BLaER1 treated with 17β-estradiol and CSF1 and Interleukin-3, amounts not matched to agents 10 nM and 100 nM (cell line): ENCODE data around the gene SGCE.

Experiments
- H3K27ac ChIP-seq, 11 experiments: shearing (Covaris generic); formaldehyde crosslinking; 2 replicates each; pipeline ENCODE4 v1.8.1; 2022
- H3K27me3 ChIP-seq, 11 experiments: shearing (Covaris generic); formaldehyde crosslinking; 2 replicates each; pipeline ENCODE4 v1.8.1; 2022
- H3K36me3 ChIP-seq, 11 experiments: shearing (Covaris generic); formaldehyde crosslinking; 2 replicates each; pipeline ENCODE4 v1.8.1; 2022
- H3K4me1 ChIP-seq, 10 experiments: shearing (Covaris generic); formaldehyde crosslinking; 2 replicates each; pipeline ENCODE4 v1.8.1; 2022
- H3K4me2 ChIP-seq, 11 experiments: shearing (Covaris generic); formaldehyde crosslinking; 2 replicates each; pipeline ENCODE4 v1.8.1; 2022
- H3K4me3 ChIP-seq, 10 experiments: shearing (Covaris generic); formaldehyde crosslinking; 2 replicates each; pipeline ENCODE4 v1.8.1; 2022
- H3K9ac ChIP-seq, 11 experiments: shearing (Covaris generic); formaldehyde crosslinking; 2 replicates each; pipeline ENCODE4 v1.8.1; 2022
- H3K9me3 ChIP-seq, 11 experiments: shearing (Covaris generic); formaldehyde crosslinking; replicated peaks in 1 of 11; 2 replicates each; pipeline ENCODE4 v1.8.1; 2022
- H4K20me1 ChIP-seq, 11 experiments: shearing (Covaris generic); formaldehyde crosslinking; 2 replicates each; pipeline ENCODE4 v1.8.1; 2022
- Cebpa-rat ChIP-seq, 11 experiments: shearing (Covaris generic); IDR thresholded peaks; 2 replicates each; pipeline ENCODE4 v1.8.1; 2022

Gene SGCE

GRCh38 chr7:94639384-94639783, 16.5 kb downstream of the SGCE start:
- Histone ChIP-seq H3K27ac (no peak overlapping the region), H3K36me3 (no peaks in the 10 kb centered on the region), H3K4me2 (no peak overlapping the region), H3K4me3 (no peak overlapping the region), H3K9me3 (no peaks in the 10 kb centered on the region), H4K20me1 (no peaks in the 10 kb centered on the region), H3K4me1 (peaks cover 0 to 12% (median 0%) of the 10 kb centered on the region in 10 experiments; a peak in 3 of 20 replicates), H3K9ac (no peak overlapping the region), H3K27me3 (no peaks in the 10 kb centered on the region)
- no peak for TF ChIP-seq Cebpa-rat (IDR thresholded peaks at IDR 0.05)

- H3K9ac ChIP-seq, result no peak overlapping the region
- H3K27ac ChIP-seq, result no peak overlapping the region
- H3K27me3 ChIP-seq, result no peaks in the 10 kb centered on the region
- H3K9me3 ChIP-seq, result no peaks in the 10 kb centered on the region
- H3K4me3 ChIP-seq, result no peak overlapping the region
- no peaks in the 10 kb centered on the region for H3K36me3 ChIP-seq
- H3K4me1 ChIP-seq, result peaks cover 0 to 17% (median 0%) of the 10 kb centered on the region in 10 experiments; a peak in 4 of 20 replicates
- peak overlapping the region in 2 of 11 experiments; percentile 35 to 48; a peak in 2 of 22 replicates for H3K4me2 ChIP-seq
- no peak for TF ChIP-seq Cebpa-rat (IDR thresholded peaks at IDR 0.05)
- no peaks in the 10 kb centered on the region for H4K20me1 ChIP-seq
Observed at GRCh38 chr7:94635687-94636086, 20.2 kb downstream of the SGCE start.

- no peaks in the 10 kb centered on the region for H3K36me3 ChIP-seq
- H3K4me2 ChIP-seq, result no peak overlapping the region
- peaks cover 0 to 17% (median 0%) of the 10 kb centered on the region in 10 experiments; a peak in 4 of 20 replicates for H3K4me1 ChIP-seq
- H3K27me3 ChIP-seq, result no peaks in the 10 kb centered on the region
- H3K4me3 ChIP-seq, result no peak overlapping the region
- H3K9ac ChIP-seq, result no peak overlapping the region
- H3K27ac ChIP-seq, result no peak overlapping the region
- no peak for TF ChIP-seq Cebpa-rat (IDR thresholded peaks at IDR 0.05)
- H4K20me1 ChIP-seq, result no peaks in the 10 kb centered on the region
- no peaks in the 10 kb centered on the region for H3K9me3 ChIP-seq
Observed at GRCh38 chr7:94634502-94634901, 21.4 kb downstream of the SGCE start.

- Histone ChIP-seq H3K4me1 (peaks cover 0 to 17% (median 0%) of the 10 kb centered on the region in 10 experiments; a peak in 4 of 20 replicates), H3K9me3 (no peaks in the 10 kb centered on the region), H3K4me3 (no peak overlapping the region), H4K20me1 (no peaks in the 10 kb centered on the region), H3K36me3 (no peaks in the 10 kb centered on the region), H3K9ac (no peak overlapping the region), H3K4me2 (no peak overlapping the region), H3K27me3 (no peaks in the 10 kb centered on the region), H3K27ac (no peak overlapping the region)
- no peak for TF ChIP-seq Cebpa-rat (IDR thresholded peaks at IDR 0.05)
Observed at GRCh38 chr7:94633687-94634086, 22.2 kb downstream of the SGCE start.

- Histone ChIP-seq H3K4me2 (0 out of 22 replicates have a peak overlapping the region, but pooled peaks of 1 of the 11 experiments have one; percentile 23), H3K9ac (no peak overlapping the region), H3K4me1 (peaks cover 0 to 17% (median 0%) of the 10 kb centered on the region in 10 experiments; a peak in 4 of 20 replicates), H3K4me3 (no peak overlapping the region), H3K9me3 (no peaks in the 10 kb centered on the region), H3K36me3 (no peaks in the 10 kb centered on the region), H4K20me1 (no peaks in the 10 kb centered on the region), H3K27ac (no peak overlapping the region), H3K27me3 (no peaks in the 10 kb centered on the region)
- TF ChIP-seq Cebpa-rat (IDR thresholded peaks at IDR 0.05), result no peak
Observed at GRCh38 chr7:94633014-94633341, 23.0 kb downstream of the SGCE start.

- H3K27ac ChIP-seq, result 0 out of 22 replicates have a peak overlapping the region, but pooled peaks of 1 of the 11 experiments have one; percentile 13
- H3K4me2 ChIP-seq, result peak overlapping the region in 2 of 11 experiments; percentile 23 to 47; a peak in 1 of 22 replicates
- no peak overlapping the region for H3K9ac ChIP-seq
- no peaks in the 10 kb centered on the region for H3K36me3 ChIP-seq
- TF ChIP-seq Cebpa-rat (IDR thresholded peaks at IDR 0.05), result no peak
- no peaks in the 10 kb centered on the region for H3K9me3 ChIP-seq
- H3K27me3 ChIP-seq, result no peaks in the 10 kb centered on the region
- H4K20me1 ChIP-seq, result no peaks in the 10 kb centered on the region
- H3K4me1 ChIP-seq, result peaks cover 0 to 17% (median 0%) of the 10 kb centered on the region in 10 experiments; a peak in 4 of 20 replicates
- H3K4me3 ChIP-seq, result no peak overlapping the region
Observed at GRCh38 chr7:94632338-94633013, 23.5 kb downstream of the SGCE start.

GRCh38 chr7:94630855-94631254, 25.1 kb downstream of the SGCE start:
- Histone ChIP-seq H3K4me2 (no peak overlapping the region), H3K27ac (no peak overlapping the region), H3K9me3 (no peaks in the 10 kb centered on the region), H3K36me3 (no peaks in the 10 kb centered on the region), H3K9ac (no peak overlapping the region), H3K4me1 (peaks cover 0 to 11% (median 0%) of the 10 kb centered on the region in 10 experiments; a peak in 4 of 20 replicates), H3K27me3 (no peaks in the 10 kb centered on the region), H4K20me1 (no peaks in the 10 kb centered on the region), H3K4me3 (no peak overlapping the region)
- no peak for TF ChIP-seq Cebpa-rat (IDR thresholded peaks at IDR 0.05)

GRCh38 chr7:94623820-94624219, 32.1 kb downstream of the SGCE start:
- no peak overlapping the region for H3K4me3 ChIP-seq
- 0 out of 22 replicates have a peak, but pooled peaks cover 0 to 5% (median 0%) of the 10 kb centered on the region in 11 experiments for H4K20me1 ChIP-seq
- H3K9ac ChIP-seq, result no peak overlapping the region
- no peaks in the 10 kb centered on the region; a peak in 1 of 22 replicates for H3K36me3 ChIP-seq
- peaks cover 11 to 20% (median 15%) of the 10 kb centered on the region in 10 experiments for H3K4me1 ChIP-seq
- H3K27me3 ChIP-seq, result no peaks in the 10 kb centered on the region
- no peak for TF ChIP-seq Cebpa-rat (IDR thresholded peaks at IDR 0.05)
- no peak overlapping the region for H3K27ac ChIP-seq
- H3K4me2 ChIP-seq, result no peak overlapping the region
- H3K9me3 ChIP-seq, result no peaks in the 10 kb centered on the region

- TF ChIP-seq Cebpa-rat (IDR thresholded peaks at IDR 0.05), result no peak
- peak overlapping the region in 10 of 11 experiments; percentile 22 to 75 (median 58); a peak in 20 of 22 replicates for H3K27ac ChIP-seq
- H3K9ac ChIP-seq, result peak overlapping the region in 5 of 11 experiments; percentile 1 to 39 (median 14); a peak in 5 of 22 replicates
- 0 out of 22 replicates have a peak, but pooled peaks cover 0 to 5% (median 0%) of the 10 kb centered on the region in 11 experiments for H4K20me1 ChIP-seq
- H3K36me3 ChIP-seq, result no peaks in the 10 kb centered on the region; a peak in 1 of 22 replicates
- H3K4me3 ChIP-seq, result no peak overlapping the region
- peak overlapping the region; percentile 49 to 83 (median 65) for H3K4me2 ChIP-seq
- no peaks in the 10 kb centered on the region for H3K9me3 ChIP-seq
- H3K4me1 ChIP-seq, result peaks cover 11 to 20% (median 15%) of the 10 kb centered on the region in 10 experiments
- H3K27me3 ChIP-seq, result no peaks in the 10 kb centered on the region
Observed at GRCh38 chr7:94621120-94621519, 34.8 kb downstream of the SGCE start.
